Spleen (tissue), 11 donors: ENCODE measurements around the gene SLC1A4. TPM values are rescaled to one million over a fixed set of nuclear protein-coding genes. Genes with fewer than 3 reads are reported as not detected.

Experiments
- DNase-seq: peaks from one replicate; pipeline ENCODE4 v3.0.0-alpha.2; 2020
- H3K27ac ChIP-seq, 8 donors: fragments of 200-600 bp; sonication (generic) in 7 of 8; 1 replicate in 4 of 8; 2 replicates in 4 of 8; pipeline versions ENCODE4 v1.5.0 to v1.8.0; 2016 to 2021; ENCODE audit warnings: inconsistent platforms in 4 of 8, mild to moderate bottlenecking in 4 of 8, moderate library complexity in 1 of 8
- H3K27me3 ChIP-seq, 7 donors: fragments of 200-600 bp; sonication (generic) in 6 of 7; replicated peaks in 1 of 7; 1 replicate in 4 of 7; 2 replicates in 3 of 7; pipeline versions ENCODE4 v1.5.0 to v1.8.0; 2016 to 2021; ENCODE audit warnings: inconsistent platforms in 3 of 7, mild to moderate bottlenecking in 1 of 7
- H3K36me3 ChIP-seq, 6 donors: fragments of 200-600 bp; sonication (generic) in 5 of 6; 1 replicate in 4 of 6; 2 replicates in 2 of 6; pipeline versions ENCODE4 v1.5.0 to v1.8.0; 2016 to 2021; ENCODE audit warnings: inconsistent platforms in 2 of 6
- H3K4me1 ChIP-seq, 6 donors: fragments of 200-600 bp; sonication (generic) in 5 of 6; 1 replicate in 3 of 6; 2 replicates in 3 of 6; pipeline versions ENCODE4 v1.5.0 to v1.8.0; 2016 to 2021; ENCODE audit warnings: inconsistent platforms in 3 of 6
- H3K4me3 ChIP-seq, 8 donors: fragments of 200-600 bp; sonication (generic) in 7 of 8; 1 replicate in 4 of 8; 2 replicates in 4 of 8; pipeline versions ENCODE4 v1.5.0 to v1.8.0; 2016 to 2021; ENCODE audit warnings: inconsistent platforms in 4 of 8, mild to moderate bottlenecking in 4 of 8, moderate library complexity in 2 of 8
- H3K9me3 ChIP-seq, 8 donors: fragments of 200-600 bp; sonication (generic) in 7 of 8; 1 replicate in 4 of 8; 2 replicates in 4 of 8; pipeline versions ENCODE4 v1.5.0 to v1.8.0; 2016 to 2021; ENCODE audit warnings: inconsistent platforms in 4 of 8
- POLR2A ChIP-seq, 3 donors: fragments of 450-650 bp; IDR thresholded peaks; one replicate each; pipeline ENCODE4 v1.5.1; 2017; ENCODE audit warnings: antibody characterized with exemption in 3 of 3, mild to moderate bottlenecking in 1 of 3
- POLR2AphosphoS5 ChIP-seq, 3 donors: sonication (generic); formaldehyde crosslinking; IDR thresholded peaks; one replicate each; pipeline ENCODE4 v1.5.1; 2017; ENCODE audit warnings: antibody characterized with exemption in 3 of 3
- WGBS, 5 donors: extraction: QIAGEN DNeasy Blood & Tissue Kit in 3 of 5; methylation state at CpG; one replicate each; pipeline versions ENCODE4 v1.1.5 to v1.1.7; 2013 to 2018; 5-methylcytosine and 5-hydroxymethylcytosine counted together
- intact Hi-C: fragments of 100-400 bp; cut with DNase I; formaldehyde crosslinking; loops from one replicate; pipeline ENCODE4 v1.15.0; 2023; ENCODE audit warnings: low total_unique reads
- polyA plus RNA-seq, 3 donors: library from polyadenylated mRNA; stranded (reverse); fragments of 200-250 nt; gene quantifications; one replicate each; pipeline ENCODE4 v1.2.1, GENCODE V29; 2013
- total RNA-seq, 7 donors: library from RNA; depleted of rRNA in 3 of 7; stranded (reverse); fragments of >200 nt in 3 of 7; fragmentation: NEBNext Ultra II Directional in 4 of 7; extraction: Animal tissue kit (Norgen Biotek cat#: 25700) in 4 of 7; gene quantifications; one replicate each; pipeline versions ENCODE4 v1.1.0 to v1.2.1, GENCODE V29; 2016 to 2021
- TF ChIP-seq, protein P1 (sequence below), 11 experiments: fragments of 200-600 bp in 7 of 11; fragments of 450-650 bp in 4 of 11; sonication (generic) in 4 of 11; IDR thresholded peaks in 8 of 11; conservative IDR thresholded peaks in 3 of 11; 1 replicate in 7 of 11; 2 replicates in 4 of 11; pipeline versions ENCODE4 v1.4.0 to v1.8.0; 2016 to 2021; ENCODE audit warnings: antibody characterized with exemption in 11 of 11, inconsistent platforms in 4 of 11, mild to moderate bottlenecking in 1 of 11
- donor health status: healthy with polysubstance abuse.
- donor health status: DM: no; HTN: no; CAD: no; lungs with moderate emphysema.
- donor health status: DM: no; HTN: no; CAD: no.
- donor health status: Bipolar disorder and iron deficiency.
- donor health status: healthy.
- donor health status: DM: no; HTN: no; CAD: no.
- donor health status: DM: yes; HTN: yes; CAD: no.

The SLC1A4 gene
- total and polyA plus RNA-seq, 10 donors = 2.5 to 32.0 (median 15.7) TPM

DNA sequence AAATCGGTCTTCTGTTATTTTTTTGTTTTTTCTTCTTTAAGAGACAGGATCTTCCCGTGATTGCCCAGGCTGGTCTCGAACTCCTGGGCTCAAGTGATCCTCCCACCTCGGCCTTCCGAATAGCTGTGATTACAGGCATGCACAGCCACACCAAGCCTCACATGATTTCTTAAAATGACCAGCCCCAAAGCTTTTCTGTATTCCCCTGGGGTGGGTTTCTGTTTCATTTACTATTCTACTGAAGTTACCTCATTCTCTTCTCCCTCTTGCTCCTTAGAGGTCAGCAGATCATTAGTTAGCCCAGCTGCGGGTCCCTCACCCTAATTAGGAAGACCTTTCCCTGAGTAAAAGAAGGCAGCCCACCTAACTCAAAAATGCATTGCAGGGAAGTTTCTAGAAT is 27.6 kb downstream of the SLC1A4 start:
- Histone ChIP-seq H3K27me3 (no peaks in the 10 kb centered on the region), H3K36me3 (peaks cover 0 to 81% (median 20%) of the 10 kb centered on the region in 6 donors), H3K4me1 (peaks cover 15 to 57% (median 26%) of the 10 kb centered on the region in 6 donors), H3K27ac (peak overlapping the region in 6 of 8 donors; percentile 3 to 78 (median 64)), H3K4me3 (no peak overlapping the region), H3K9me3 (no peaks in the 10 kb centered on the region)
- WGBS, 5 donors = 75 to 88% (median 80%) methylated on average over 6 of the region's 6 CpGs
- TF ChIP-seq, protein P1, sequence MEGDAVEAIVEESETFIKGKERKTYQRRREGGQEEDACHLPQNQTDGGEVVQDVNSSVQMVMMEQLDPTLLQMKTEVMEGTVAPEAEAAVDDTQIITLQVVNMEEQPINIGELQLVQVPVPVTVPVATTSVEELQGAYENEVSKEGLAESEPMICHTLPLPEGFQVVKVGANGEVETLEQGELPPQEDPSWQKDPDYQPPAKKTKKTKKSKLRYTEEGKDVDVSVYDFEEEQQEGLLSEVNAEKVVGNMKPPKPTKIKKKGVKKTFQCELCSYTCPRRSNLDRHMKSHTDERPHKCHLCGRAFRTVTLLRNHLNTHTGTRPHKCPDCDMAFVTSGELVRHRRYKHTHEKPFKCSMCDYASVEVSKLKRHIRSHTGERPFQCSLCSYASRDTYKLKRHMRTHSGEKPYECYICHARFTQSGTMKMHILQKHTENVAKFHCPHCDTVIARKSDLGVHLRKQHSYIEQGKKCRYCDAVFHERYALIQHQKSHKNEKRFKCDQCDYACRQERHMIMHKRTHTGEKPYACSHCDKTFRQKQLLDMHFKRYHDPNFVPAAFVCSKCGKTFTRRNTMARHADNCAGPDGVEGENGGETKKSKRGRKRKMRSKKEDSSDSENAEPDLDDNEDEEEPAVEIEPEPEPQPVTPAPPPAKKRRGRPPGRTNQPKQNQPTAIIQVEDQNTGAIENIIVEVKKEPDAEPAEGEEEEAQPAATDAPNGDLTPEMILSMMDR (IDR thresholded peaks at IDR 0.05 in 8 of 11, conservative IDR thresholded peaks at IDR 0.05 in 3 of 11) = no peak
- TF ChIP-seq POLR2AphosphoS5 (IDR thresholded peaks at IDR 0.05) (no peak), POLR2A (IDR thresholded peaks at IDR 0.05) (no peak)
- intact Hi-C loops = no loop called here
- DNase-seq = no peak

DNA sequence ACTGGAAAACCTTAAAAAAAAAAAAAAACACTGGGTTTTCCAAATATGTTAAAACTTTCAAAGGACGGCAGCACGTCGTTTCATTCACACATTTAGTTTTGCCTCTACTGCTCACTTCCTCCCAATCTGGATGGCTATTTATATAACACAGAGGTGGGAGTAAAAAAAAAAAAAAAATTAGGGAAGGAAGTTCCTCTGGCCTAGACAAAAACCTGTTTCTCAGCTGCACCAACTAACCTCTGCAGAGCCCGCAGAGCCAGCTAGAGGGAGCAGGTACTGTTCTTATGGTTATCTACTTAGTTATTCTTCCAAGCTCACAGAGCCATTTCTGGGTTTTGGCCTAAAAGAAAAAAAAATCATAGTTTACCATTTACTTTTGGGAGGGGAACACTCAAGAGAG is 28.1 kb downstream of the SLC1A4 start:
- Histone ChIP-seq H3K27me3 (no peaks in the 10 kb centered on the region), H3K9me3 (no peaks in the 10 kb centered on the region), H3K4me1 (peaks cover 16 to 57% (median 26%) of the 10 kb centered on the region in 6 donors), H3K36me3 (peaks cover 0 to 81% (median 23%) of the 10 kb centered on the region in 6 donors), H3K27ac (peak overlapping the region in 7 of 8 donors; percentile 0 to 78 (median 53)), H3K4me3 (peak overlapping the region in 1 of 8 donors; percentile 32)
- 17 to 42% (median 30%) methylated on average over 4 of the region's 4 CpGs for WGBS, 5 donors
- DNase-seq = no peak
- intact Hi-C loops = no loop called here
- TF ChIP-seq POLR2AphosphoS5 (IDR thresholded peaks at IDR 0.05) (no peak), POLR2A (IDR thresholded peaks at IDR 0.05) (no peak)
- TF ChIP-seq, protein P1 (IDR thresholded peaks at IDR 0.05 in 8 of 11, conservative IDR thresholded peaks at IDR 0.05 in 3 of 11) = peak in 10 of 11 experiments; percentile 24 to 71 (median 57)

DNA sequence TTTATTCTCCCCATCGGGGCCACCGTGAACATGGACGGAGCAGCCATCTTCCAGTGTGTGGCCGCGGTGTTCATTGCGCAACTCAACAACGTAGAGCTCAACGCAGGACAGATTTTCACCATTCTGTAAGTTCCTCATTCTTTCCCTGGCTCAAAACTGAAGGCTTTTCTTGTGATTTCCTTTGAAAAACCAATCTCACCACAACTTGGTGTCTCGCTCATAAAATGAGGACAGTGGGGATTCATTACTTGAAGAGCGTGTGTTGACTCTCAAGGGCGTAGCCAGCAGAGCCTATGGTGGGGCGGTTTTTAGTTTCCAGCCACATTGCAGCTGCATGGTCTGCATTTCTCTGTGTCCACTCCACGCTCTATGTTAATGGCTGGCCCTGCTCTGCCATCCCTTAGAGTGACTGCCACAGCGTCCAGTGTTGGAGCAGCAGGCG is 29.0 kb downstream of the SLC1A4 start:
- Histone ChIP-seq H3K27me3 (no peaks in the 10 kb centered on the region), H3K27ac (peak overlapping the region in 7 of 8 donors; percentile 9 to 78 (median 53)), H3K36me3 (peaks cover 0 to 81% (median 25%) of the 10 kb centered on the region in 6 donors), H3K4me3 (peak overlapping the region in 2 of 8 donors; percentile 11 to 32), H3K4me1 (peaks cover 16 to 57% (median 26%) of the 10 kb centered on the region in 6 donors), H3K9me3 (no peaks in the 10 kb centered on the region)
- 48 to 73% (median 60%) methylated on average over 15 of the region's 15 CpGs for WGBS, 5 donors
- DNase-seq = peak; percentile 83
- TF ChIP-seq, protein P1 (IDR thresholded peaks at IDR 0.05 in 8 of 11, conservative IDR thresholded peaks at IDR 0.05 in 3 of 11) = no peak
- TF ChIP-seq POLR2AphosphoS5 (IDR thresholded peaks at IDR 0.05) = peak in 1 of 3 donors; percentile 17
- intact Hi-C loops = no loop called here

DNA sequence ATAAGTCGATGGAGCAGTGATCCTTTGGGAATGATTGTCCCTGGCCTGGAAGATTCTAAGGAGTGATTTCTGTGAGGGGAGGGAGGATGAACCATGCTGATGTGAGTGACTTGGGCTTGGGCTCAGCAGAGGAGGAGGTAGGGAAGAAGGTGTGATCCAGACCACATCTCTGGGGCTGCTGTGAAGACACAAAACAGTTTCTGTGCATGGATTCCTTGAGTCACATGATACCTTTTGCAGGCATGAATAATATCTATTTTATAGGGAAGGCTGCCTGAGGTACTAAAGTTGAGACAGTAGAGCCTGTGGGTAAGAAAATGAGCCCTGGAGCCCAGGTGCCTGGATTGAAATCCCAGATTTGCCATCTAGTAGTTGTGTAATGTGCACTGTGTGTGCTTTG is 29.8 kb downstream of the SLC1A4 start:
- Histone ChIP-seq H3K27me3 (no peaks in the 10 kb centered on the region), H3K4me3 (peak overlapping the region in 1 of 8 donors; percentile 32), H3K36me3 (peaks cover 0 to 82% (median 27%) of the 10 kb centered on the region in 6 donors), H3K27ac (peak overlapping the region in 3 of 8 donors; percentile 75 to 78 (median 76)), H3K4me1 (peaks cover 16 to 56% (median 26%) of the 10 kb centered on the region in 6 donors), H3K9me3 (no peaks in the 10 kb centered on the region)
- no peak for TF ChIP-seq POLR2AphosphoS5 (IDR thresholded peaks at IDR 0.05)
- TF ChIP-seq, protein P1 (IDR thresholded peaks at IDR 0.05 in 8 of 11, conservative IDR thresholded peaks at IDR 0.05 in 3 of 11) = no peak
- TF ChIP-seq POLR2A (IDR thresholded peaks at IDR 0.05) = no peak
- DNase-seq = no peak
- 87 to 100% (median 93%) methylated on average over 1 of the region's 1 CpG for WGBS, 5 donors
- intact Hi-C loops = no loop called here
